DOHH2 (cell line): Measurements from ENCODE around the gene KRTAP10-3.

Experiments used
- H3F3A ChIP-seq: fragments of 200-600 bp; sonication (generic), shearing (Covaris generic); 2 replicates; pipeline ENCODE4 v1.6.0; 2016; ENCODE audit warnings: antibody characterized with exemption, mild to moderate bottlenecking; ENCODE audit not compliant: control insufficient read depth, insufficient read depth
- H3K27ac ChIP-seq: fragments of 200-600 bp; sonication (generic); 2 replicates; pipeline ENCODE4 v1.5.1; 2014; ENCODE audit warnings: low read depth, mild to moderate bottlenecking, low read length, moderate library complexity
- H3K27me3 ChIP-seq: fragments of 200-600 bp; sonication (generic); 2 replicates; pipeline ENCODE4 v1.6.1; 2014; ENCODE audit warnings: mild to moderate bottlenecking, low read length, mixed read lengths; ENCODE audit not compliant: control insufficient read depth
- H3K36me3 ChIP-seq: fragments of 200-600 bp; sonication (generic); 2 replicates; pipeline ENCODE4 v1.6.1; 2014; ENCODE audit warnings: mild to moderate bottlenecking, low read length, moderate library complexity, mixed read lengths; ENCODE audit not compliant: control insufficient read depth
- H3K4me1 ChIP-seq: fragments of 200-600 bp; sonication (generic); 2 replicates; pipeline ENCODE4 v1.6.1; 2014; ENCODE audit warnings: mild to moderate bottlenecking, low read length, mixed read lengths; ENCODE audit not compliant: control insufficient read depth
- H3K4me2 ChIP-seq: fragments of 200-600 bp; sonication (generic); 2 replicates; pipeline ENCODE4 v1.6.0; 2014; ENCODE audit warnings: mild to moderate bottlenecking, low read length, moderate library complexity
- H3K4me3 ChIP-seq: fragments of 200-600 bp; sonication (generic); 2 replicates; pipeline ENCODE4 v1.5.1; 2014; ENCODE audit warnings: mild to moderate bottlenecking, low read length, mixed read lengths
- H3K79me2 ChIP-seq: fragments of 200-600 bp; sonication (generic); 2 replicates; pipeline ENCODE4 v1.6.1; 2014; ENCODE audit warnings: mild to moderate bottlenecking, low read length, mixed read lengths; ENCODE audit not compliant: control insufficient read depth
- H3K9me2 ChIP-seq: fragments of 200-600 bp; sonication (generic); replicated peaks from 2 replicates; pipeline ENCODE4 v1.6.1; 2014; ENCODE audit warnings: mild to moderate bottlenecking, low read length, mixed read lengths; ENCODE audit not compliant: control insufficient read depth
- H3K9me3 ChIP-seq: fragments of 200-600 bp; sonication (generic); 2 replicates; pipeline ENCODE4 v1.6.1; 2014; ENCODE audit warnings: antibody characterized with exemption, low read length, mixed read lengths; ENCODE audit not compliant: control insufficient read depth, insufficient read depth
- H4K20me1 ChIP-seq: fragments of 200-600 bp; sonication (generic); 2 replicates; pipeline ENCODE4 v1.6.0; 2014; ENCODE audit warnings: low read depth, mild to moderate bottlenecking, antibody characterized with exemption, low read length, moderate library complexity; ENCODE audit not compliant: control insufficient read depth, insufficient read depth
- CTCF ChIP-seq: fragments of 200-600 bp; sonication (generic); IDR thresholded peaks from one replicate; pipeline ENCODE4 v1.5.1; 2014; ENCODE audit warnings: antibody characterized with exemption, mild to moderate bottlenecking, low read depth, low read length; ENCODE audit not compliant: poor library complexity, severe bottlenecking
- EZH2phosphoT487 ChIP-seq: fragments of 200-600 bp; sonication (generic); IDR thresholded peaks from 2 replicates; pipeline ENCODE4 v1.6.1; 2017; ENCODE audit warnings: borderline replicate concordance, mild to moderate bottlenecking, antibody characterized with exemption, low read length, moderate library complexity, mixed read lengths

The KRTAP10-3 gene

GRCh38 chr21:44558695-44559094 lies at the start of gene KRTAP10-3:
TSS of gene KRTAP10-3 (minus strand) at chr21:44558795. CDS start at chr21:44558715, 80 bp downstream.
- no peaks in the 10 kb centered on the region for H3K79me2 ChIP-seq
- no peaks in the 10 kb centered on the region for H3K9me2 ChIP-seq
- no peaks in the 10 kb centered on the region for H3K36me3 ChIP-seq
- no peak within 1 kb of the TSS for H3K4me2 ChIP-seq
- peaks cover 6% of the 10 kb centered on the region; the same call in 1 of the 2 replicates for H3K27me3 ChIP-seq
- H3K27ac ChIP-seq, result no peak within 1 kb of the TSS
- H4K20me1 ChIP-seq, result no peaks in the 10 kb centered on the region
- H3K4me3 ChIP-seq, result no peak within 1 kb of the TSS
- no peaks in the 10 kb centered on the region for H3F3A ChIP-seq
- no peak for TF ChIP-seq CTCF
- no peak for TF ChIP-seq EZH2phosphoT487
- no peaks in the 10 kb centered on the region for H3K4me1 ChIP-seq
- no peaks in the 10 kb centered on the region for H3K9me3 ChIP-seq

- Histone ChIP-seq H3K79me2 (no peaks in the 10 kb centered on the region), H3K9me2 (no peaks in the 10 kb centered on the region), H4K20me1 (no peaks in the 10 kb centered on the region), H3K4me3 (no peak overlapping the region), H3K27ac (no peak overlapping the region), H3F3A (no peaks in the 10 kb centered on the region), H3K36me3 (no peaks in the 10 kb centered on the region), H3K4me1 (no peaks in the 10 kb centered on the region), H3K9me3 (peaks cover 8% of the 10 kb centered on the region), H3K27me3 (no peaks in the 10 kb centered on the region), H3K4me2 (no peak overlapping the region)
- no peak for TF ChIP-seq CTCF
- no peak for TF ChIP-seq EZH2phosphoT487
Measured at GRCh38 chr21:44606495-44606894, 47.9 kb upstream of the KRTAP10-3 start.

- Histone ChIP-seq H3K36me3 (no peaks in the 10 kb centered on the region), H4K20me1 (no peaks in the 10 kb centered on the region), H3K4me2 (no peak overlapping the region), H3K27ac (no peak overlapping the region), H3K27me3 (no peaks in the 10 kb centered on the region), H3K9me3 (0 out of 2 replicates have a peak, but pooled peaks cover 2% of the 10 kb centered on the region), H3F3A (no peaks in the 10 kb centered on the region), H3K79me2 (no peaks in the 10 kb centered on the region), H3K4me1 (no peaks in the 10 kb centered on the region), H3K9me2 (no peaks in the 10 kb centered on the region), H3K4me3 (no peak overlapping the region)
- TF ChIP-seq CTCF, result no peak
- no peak for TF ChIP-seq EZH2phosphoT487
Measured at GRCh38 chr21:44603911-44604310, 45.3 kb upstream of the KRTAP10-3 start.
